ENCODE results near the gene SPOCK1. TPM values are rescaled to one million over a fixed set of nuclear protein-coding genes. Genes with fewer than 3 reads are reported as not detected.

The SPOCK1 gene
- total and polyA plus RNA-seq, 3 donors from 2014 or later = 63.8 to 111 (median 101) TPM

DNA sequence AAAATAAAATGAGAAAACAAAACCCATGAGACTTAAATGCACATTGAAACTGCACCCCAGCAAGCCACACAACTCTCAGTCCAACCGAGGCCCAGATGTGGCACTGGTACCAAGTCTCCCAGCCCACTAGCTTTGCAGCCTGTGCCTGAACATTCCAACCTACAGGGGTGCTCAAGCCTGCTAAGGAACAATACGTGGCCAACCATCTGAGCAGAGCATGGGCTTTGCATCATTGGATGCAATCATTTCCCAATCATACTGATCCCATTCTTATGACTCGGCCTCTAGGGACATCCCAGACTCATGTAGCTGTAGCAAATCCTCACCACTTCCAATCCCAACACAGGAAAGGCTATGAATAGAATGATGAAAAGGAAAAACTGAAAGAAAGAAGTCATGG is 297.2 kb downstream of the SPOCK1 start:
- WGBS, 2 donors = 84 to 90% methylated on average over 3 of the region's 3 CpGs
- Histone ChIP-seq H3K9me3 (no peaks in the 10 kb centered on the region), H3K4me1 (no peaks in the 10 kb centered on the region), H3K4me3 (no peak overlapping the region), H3K27me3 (no peaks in the 10 kb centered on the region), H3K36me3 (ENCODE audit: low read depth, missing control alignments) (no peaks in the 10 kb centered on the region), H3K27ac (no peak overlapping the region)
- DNase-seq = no peak
- TF ChIP-seq POLR2A (IDR thresholded peaks at IDR 0.05) (no peak), CTCF (IDR thresholded peaks at IDR 0.05) (no peak)
- intact Hi-C loops (cut with DNase I; ENCODE audit: low total_unique reads) = no loop called here

DNA sequence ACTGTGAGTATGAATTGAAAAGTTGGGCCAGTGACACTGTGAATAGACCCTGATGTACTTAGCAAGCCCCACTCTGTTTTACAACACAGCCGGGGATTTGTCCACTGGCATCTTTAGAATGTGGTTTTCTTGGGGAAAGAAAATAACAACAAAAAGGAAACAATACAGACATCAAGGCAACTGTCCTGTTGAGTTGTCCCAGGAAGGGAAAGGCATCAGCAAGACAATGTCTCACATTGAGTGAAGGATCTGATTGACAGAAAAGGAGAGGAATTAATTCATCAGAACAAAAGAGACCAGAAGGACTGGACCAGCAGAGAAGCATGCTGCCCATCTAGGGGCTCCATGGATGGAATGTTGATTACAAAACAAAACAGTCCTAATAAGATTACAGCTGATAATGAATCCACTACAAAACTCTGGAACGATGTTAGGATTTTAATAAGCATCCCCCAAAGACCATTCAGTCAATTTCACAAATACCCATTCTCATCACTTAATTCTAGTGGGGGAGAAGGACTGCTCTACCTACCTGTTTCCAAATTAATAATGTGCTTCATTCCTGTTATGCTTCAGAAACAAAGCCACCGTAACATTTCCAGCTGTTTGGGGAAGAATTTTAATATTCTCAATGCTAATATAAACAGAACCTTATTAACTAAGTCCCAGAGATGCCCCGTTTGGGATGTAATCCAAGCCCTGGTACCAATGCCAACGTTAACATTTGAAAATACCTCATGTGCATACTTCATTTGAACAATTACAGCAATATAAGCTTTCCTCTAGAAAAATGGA is 298.0 kb downstream of the SPOCK1 start:
- no peaks in the 10 kb centered on the region for H3K9me3 ChIP-seq
- no peaks in the 10 kb centered on the region for H3K4me1 ChIP-seq
- WGBS, 2 donors = 81 to 85% methylated on average over 5 of the region's 5 CpGs
- H3K27me3 ChIP-seq = no peaks in the 10 kb centered on the region
- no peak for DNase-seq
- no peak overlapping the region for H3K27ac ChIP-seq
- intact Hi-C loops (cut with DNase I; ENCODE audit: low total_unique reads) = no loop called here
- H3K4me3 ChIP-seq = no peak overlapping the region
- TF ChIP-seq CTCF (IDR thresholded peaks at IDR 0.05) (no peak), POLR2A (IDR thresholded peaks at IDR 0.05) (no peak)
- no peaks in the 10 kb centered on the region for H3K36me3 ChIP-seq (ENCODE audit: low read depth, missing control alignments)

- intact Hi-C loops (cut with DNase I; ENCODE audit: low total_unique reads) = no loop called here
- Histone ChIP-seq H3K27me3 (no peaks in the 10 kb centered on the region), H3K9me3 (no peaks in the 10 kb centered on the region), H3K4me3 (no peak overlapping the region), H3K27ac (no peak overlapping the region), H3K36me3 (ENCODE audit: low read depth, missing control alignments) (no peaks in the 10 kb centered on the region), H3K4me1 (no peaks in the 10 kb centered on the region)
- no peak for TF ChIP-seq POLR2A (IDR thresholded peaks at IDR 0.05)
- TF ChIP-seq CTCF (IDR thresholded peaks at IDR 0.05) = no peak
- no peak for DNase-seq
- WGBS, 2 donors = 87 to 94% methylated on average over 3 of the region's 3 CpGs
These were observed 299.2 kb downstream of the SPOCK1 start for GRCh38 chr5:137199966-137200365.

DNA sequence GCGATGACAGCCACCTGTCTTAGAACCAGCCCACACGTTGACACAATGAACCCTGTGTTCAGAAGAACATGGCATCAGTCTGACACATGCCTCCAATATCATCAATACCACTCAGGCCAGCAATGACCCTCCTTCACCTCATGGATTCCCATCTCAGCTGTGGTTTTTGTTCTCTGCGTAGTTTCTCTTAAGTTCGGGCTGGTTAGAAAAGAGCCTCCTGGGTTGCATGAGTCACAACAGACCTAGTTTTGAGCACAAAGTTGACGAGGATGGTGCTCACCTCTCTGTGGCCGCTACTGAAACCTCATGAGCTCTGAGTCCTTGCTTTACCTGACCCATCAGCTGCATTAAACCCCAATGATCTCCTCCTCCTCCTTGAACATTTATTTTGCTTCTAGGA is 299.9 kb downstream of the SPOCK1 start:
- Histone ChIP-seq H3K9me3 (no peaks in the 10 kb centered on the region), H3K27me3 (no peaks in the 10 kb centered on the region), H3K36me3 (ENCODE audit: low read depth, missing control alignments) (no peaks in the 10 kb centered on the region), H3K4me3 (no peak overlapping the region), H3K4me1 (no peaks in the 10 kb centered on the region), H3K27ac (no peak overlapping the region)
- 84 to 93% methylated on average over 6 of the region's 6 CpGs for WGBS, 2 donors
- no peak for DNase-seq
- TF ChIP-seq CTCF (IDR thresholded peaks at IDR 0.05) (no peak), POLR2A (IDR thresholded peaks at IDR 0.05) (no peak)
- intact Hi-C loops (cut with DNase I; ENCODE audit: low total_unique reads) = no loop called here

DNA sequence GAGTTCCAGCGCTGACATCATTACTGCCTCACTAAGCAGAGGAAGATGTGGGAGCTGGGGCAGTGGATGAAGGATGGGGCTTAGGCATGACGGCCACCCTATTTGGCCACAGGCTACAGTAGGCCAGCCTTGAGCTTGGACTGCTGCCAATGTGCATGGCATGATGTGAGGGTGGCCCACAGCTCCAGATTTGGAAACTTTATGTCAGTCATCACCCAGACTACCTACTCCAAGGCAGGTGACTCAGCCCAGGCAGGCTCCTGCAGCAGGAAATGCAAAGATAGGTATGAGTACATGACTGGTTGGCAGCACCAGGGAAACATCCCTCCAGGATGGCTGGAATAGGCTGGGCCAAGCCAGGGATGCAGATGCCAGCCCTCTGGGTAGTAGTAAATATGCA is 303.6 kb downstream of the SPOCK1 start:
- Histone ChIP-seq H3K36me3 (ENCODE audit: low read depth, missing control alignments) (no peaks in the 10 kb centered on the region), H3K9me3 (no peaks in the 10 kb centered on the region)

More for the DNA sequence above, 303.6 kb downstream of the SPOCK1 start:
- TF ChIP-seq CTCF (IDR thresholded peaks at IDR 0.05) (no peak), POLR2A (IDR thresholded peaks at IDR 0.05) (no peak)
- Histone ChIP-seq H3K27ac (no peak overlapping the region), H3K27me3 (no peaks in the 10 kb centered on the region), H3K4me3 (no peak overlapping the region), H3K4me1 (peaks cover 17% of the 10 kb centered on the region)
- WGBS, 2 donors = 83 to 89% methylated on average over 2 of the region's 2 CpGs
- DNase-seq = no peak
- intact Hi-C loops (cut with DNase I; ENCODE audit: low total_unique reads) = no loop called here
